AG09309 (cell line): ENCODE data around the gene CHTF18.

Source experiments
- DNase-seq: peaks from one replicate; pipeline ENCODE4 v3.0.0-alpha.2; 2010; ENCODE audit warnings: low read depth
- H3K4me3 ChIP-seq: 2 replicates; pipeline ENCODE4 v1.5.1; 2011; ENCODE audit warnings: mild to moderate bottlenecking, low read depth, low read length, moderate library complexity; ENCODE audit not compliant: control insufficient read depth
- CTCF ChIP-seq: IDR thresholded peaks from 2 replicates; pipeline ENCODE4 v1.5.1; 2011; ENCODE audit warnings: mild to moderate bottlenecking, low read depth, low read length, inconsistent platforms; ENCODE audit not compliant: insufficient read depth, control insufficient read depth; ENCODE audit errors: missing control alignments

CHTF18 gene

GRCh38 chr16:787321-787966 lies 976 bp upstream of the CHTF18 start:
- TF ChIP-seq CTCF, result no peak
- H3K4me3 ChIP-seq, result peak overlapping the region; percentile 99
- no peak for DNase-seq

- DNase-seq, result no peak
- peak within 1 kb of the TSS; percentile 99 for H3K4me3 ChIP-seq
- TF ChIP-seq CTCF, result no peak
These were observed 432 bp upstream of the CHTF18 start, which contains the start of gene RPUSD1 for GRCh38 chr16:787978-788398. Gene RPUSD1 (minus strand): TSS chr16:788381. CDS start chr16:787737, 644 bp downstream.

GRCh38 chr16:789191-789850 lies 901 bp downstream of the CHTF18 start:
- no peak for DNase-seq
- H3K4me3 ChIP-seq, result peak overlapping the region; percentile 84
- TF ChIP-seq CTCF, result no peak

- TF ChIP-seq CTCF, result no peak
- no peak overlapping the region for H3K4me3 ChIP-seq
- no peak for DNase-seq
These were observed 1.7 kb downstream of the CHTF18 start for GRCh38 chr16:790086-790485.

- no peak for TF ChIP-seq CTCF
- DNase-seq, result no peak
- no peak overlapping the region for H3K4me3 ChIP-seq
These were observed 2.7 kb downstream of the CHTF18 start for GRCh38 chr16:791131-791530.

- H3K4me3 ChIP-seq, result no peak overlapping the region
- no peak for DNase-seq
- no peak for TF ChIP-seq CTCF
These were observed 4.0 kb downstream of the CHTF18 start for GRCh38 chr16:792221-792995.
